Choroid plexus epithelial cell (primary cell): ENCODE data around the gene STH.

ENCODE experiments used
- DNase-seq: peaks from one replicate; pipeline ENCODE4 v3.0.0-alpha.2; 2010; ENCODE audit warnings: low read depth
- H3K4me3 ChIP-seq: 2 replicates; pipeline ENCODE4 v1.5.1; 2011; ENCODE audit warnings: low read depth, mild to moderate bottlenecking, control low read depth, low read length, moderate library complexity
- CTCF ChIP-seq: conservative IDR thresholded peaks from 2 replicates; pipeline ENCODE4 v1.5.1; 2011; ENCODE audit warnings: low read depth, mild to moderate bottlenecking, control low read depth, inconsistent platforms, low read length, moderate library complexity

STH gene

GRCh38 chr17:45996282-45996937 is 2.6 kb upstream of the STH start:
- no peak for TF ChIP-seq CTCF
- no peak overlapping the region for H3K4me3 ChIP-seq
- DNase-seq = no peak

- no peak for TF ChIP-seq CTCF
- no peak overlapping the region for H3K4me3 ChIP-seq
- DNase-seq = no peak
Measured at GRCh38 chr17:45997166-45997565, 1.9 kb upstream of the STH start.

- DNase-seq = peak; percentile 23
- no peak for TF ChIP-seq CTCF
- H3K4me3 ChIP-seq = no peak overlapping the region
Measured at GRCh38 chr17:45997624-45998023, 1.4 kb upstream of the STH start.

GRCh38 chr17:45999900-46000290 is 845 bp downstream of the STH start:
- TF ChIP-seq CTCF = no peak
- no peak for DNase-seq
- H3K4me3 ChIP-seq = no peak overlapping the region

GRCh38 chr17:46000292-46000691 is 1.2 kb downstream of the STH start:
- DNase-seq = no peak
- TF ChIP-seq CTCF = no peak
- no peak overlapping the region for H3K4me3 ChIP-seq

GRCh38 chr17:46000757-46001156 is 1.7 kb downstream of the STH start:
- H3K4me3 ChIP-seq = no peak overlapping the region
- no peak for DNase-seq
- TF ChIP-seq CTCF = no peak

- DNase-seq = no peak
- no peak for TF ChIP-seq CTCF
- no peak overlapping the region for H3K4me3 ChIP-seq
Measured at GRCh38 chr17:46001390-46002310, 2.6 kb downstream of the STH start.
